T-helper 1 cell treated with Interleukin-12 subunit alpha and Interleukin-12 subunit beta and Interleukin-4 antibody, amounts not matched to agents 30 ng/mL and 1 ng/mL, for 36 hours (primary cell): Measurements from ENCODE around the gene ANGPTL4. TPM values are rescaled to one million over a fixed set of nuclear protein-coding genes. Genes with fewer than 3 reads are reported as not detected.

Source experiments
- intact Hi-C: fragments of 100-400 bp; cut with micrococcal nuclease; formaldehyde crosslinking; loops from one replicate; pipeline ENCODE4 v1.15.1; 2024
- total RNA-seq: library from RNA; stranded (reverse); gene quantifications from 2 replicates; pipeline ENCODE4 v1.2.3, GENCODE V29; 2022

The ANGPTL4 gene
- total RNA-seq, 1 donor from 2014 or later: 0.74 TPM

- intact Hi-C loops: no loop called here
These were observed 24.0 kb downstream of the ANGPTL4 start for GRCh38 chr19:8387688-8388611.

GRCh38 chr19:8388612-8388958 is 24.6 kb downstream of the ANGPTL4 start:
- intact Hi-C loops: no loop called here

DNA sequence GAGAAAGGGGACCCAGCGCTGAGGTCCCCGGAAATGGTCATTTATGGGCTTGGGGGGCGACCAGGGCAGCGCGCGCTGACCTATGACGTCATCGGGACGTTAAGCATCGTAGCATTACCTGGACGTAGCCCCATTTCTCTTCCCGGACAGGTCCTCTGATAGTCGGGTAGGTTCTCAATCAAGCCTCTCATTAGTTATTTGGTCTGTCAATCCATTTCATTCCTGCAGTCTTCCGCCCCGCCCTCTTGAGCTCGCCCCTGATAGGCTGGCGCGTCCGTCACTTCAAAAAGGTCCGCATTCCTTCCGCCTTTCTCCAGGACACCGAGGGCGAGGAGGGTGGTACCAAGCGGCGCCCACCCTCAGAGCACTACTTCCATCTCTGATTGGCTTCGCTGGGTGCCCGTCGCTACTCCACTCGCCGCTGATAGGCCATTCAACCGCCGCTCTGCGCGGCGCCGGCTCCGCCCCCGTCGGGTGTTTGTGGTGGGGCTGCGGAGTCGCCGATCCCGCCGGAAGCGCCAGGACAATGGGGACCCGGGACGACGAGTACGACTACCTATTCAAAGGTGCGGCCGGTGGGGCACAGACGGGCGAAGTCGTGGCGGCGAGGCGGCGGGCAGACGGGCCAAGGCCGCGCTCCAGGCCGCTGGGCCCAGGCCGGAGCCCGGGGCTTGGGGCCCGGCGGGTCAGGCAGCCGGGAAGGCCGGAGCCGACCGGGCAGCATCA is 26.1 kb downstream of the ANGPTL4 start, which contains the start of gene RAB11B:
TSS of gene RAB11B (plus strand) at position 470 of the 726 bp plus-strand sequence. CDS start at position 527, 57 bp downstream.
- intact Hi-C loops: loop anchor here (1.0 to 5.0 kb wide), 15 partner anchors 23 to 1653 kb away; partner anchors contain the start of genes ANGPTL4, CD320, GPR108 and HNRNPM

DNA sequence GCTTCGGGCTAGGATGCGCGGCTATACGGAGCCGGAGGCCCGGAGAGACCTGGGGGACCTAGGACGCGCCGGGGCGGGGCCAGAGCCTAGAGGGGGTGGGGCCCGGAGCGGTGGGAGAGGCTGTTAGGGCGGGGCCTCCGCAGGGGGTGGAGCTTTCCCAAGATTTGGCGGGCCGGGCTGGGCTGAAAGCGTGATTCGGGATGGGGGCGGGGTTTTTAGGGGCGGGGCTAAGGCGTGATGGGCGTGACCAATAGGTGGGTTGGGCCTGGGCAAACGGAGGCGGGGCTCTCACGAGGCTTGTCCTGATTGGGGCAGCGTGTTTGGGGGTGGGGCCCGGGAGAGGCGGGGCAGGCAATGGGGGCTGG is 26.6 kb downstream of the ANGPTL4 start:
- intact Hi-C loops: loop anchor here (1.0 to 5.0 kb wide), 15 partner anchors 23 to 1653 kb away; partner anchors contain the start of genes ANGPTL4, CD320, GPR108 and HNRNPM

- intact Hi-C loops: loop anchor here (5.0 kb wide), 2 partner anchors 124 to 1654 kb away; partner anchors contain the start of genes GPR108 and TRIP10
These were observed 27.5 kb downstream of the ANGPTL4 start for GRCh38 chr19:8391198-8392016.

DNA sequence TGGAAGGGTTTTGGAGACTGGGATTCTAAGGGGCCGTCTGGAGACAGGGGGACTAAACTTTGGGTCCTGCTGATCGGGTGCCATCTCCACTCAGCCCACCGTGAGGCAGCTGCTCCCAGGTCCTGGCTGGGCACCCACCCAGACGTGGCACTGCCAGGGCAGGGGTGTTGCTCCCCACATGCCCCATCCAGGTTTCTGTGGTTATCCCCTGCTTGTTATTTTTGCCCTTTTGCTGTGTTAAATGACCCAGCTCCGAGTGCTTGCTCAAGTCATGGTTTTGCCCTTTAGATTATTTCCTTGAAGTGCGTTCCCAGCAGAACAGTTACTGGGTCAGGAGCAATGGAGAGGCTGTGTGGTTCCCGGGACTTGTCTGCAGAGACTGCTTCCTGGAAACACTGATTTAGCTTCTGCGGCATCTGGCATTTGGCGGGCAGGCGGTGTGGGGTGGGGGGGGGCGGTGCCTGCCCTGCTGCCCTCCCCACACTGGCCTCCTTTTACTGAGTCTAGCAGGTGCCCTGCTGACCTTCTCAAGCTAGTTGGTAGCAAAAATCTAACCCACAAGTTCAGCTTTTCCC is 28.1 kb downstream of the ANGPTL4 start:
- intact Hi-C loops: loop anchor here (5.0 kb wide), 2 partner anchors 125 to 1655 kb away; partner anchors contain the start of genes GPR108 and TRIP10

DNA sequence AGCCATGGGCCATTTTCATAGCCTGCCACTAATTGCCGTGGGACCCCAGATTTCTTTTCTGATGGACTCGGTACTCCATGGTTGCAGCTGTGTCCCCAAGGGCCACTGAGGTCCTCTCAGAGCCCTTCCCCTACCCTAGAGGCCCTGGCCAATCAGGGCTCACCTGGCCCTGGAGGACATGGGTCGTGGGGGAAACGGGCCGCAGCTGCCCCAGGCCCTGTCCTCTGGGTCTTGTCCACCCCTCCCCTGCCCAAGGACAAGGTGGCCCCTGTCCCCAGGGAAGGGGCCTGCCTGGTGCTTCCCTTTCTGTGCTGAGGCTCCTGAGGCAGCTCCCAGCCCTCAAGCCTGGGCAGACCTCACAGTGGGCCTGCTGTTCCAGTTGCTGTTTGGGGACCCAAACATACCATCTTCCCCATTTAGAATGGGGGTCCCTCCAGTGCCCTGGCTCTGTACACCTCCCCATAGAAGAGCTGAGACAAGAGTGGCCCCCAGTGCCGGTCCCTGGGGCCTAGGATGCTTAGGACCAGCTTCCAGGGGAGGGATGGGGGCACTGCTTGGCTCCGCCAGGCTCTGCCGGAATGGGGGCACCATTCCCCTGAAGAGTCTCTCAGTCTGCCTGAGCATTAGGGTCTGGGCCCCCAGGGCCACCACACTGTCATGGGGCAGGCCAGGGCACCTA is 29.4 kb downstream of the ANGPTL4 start:
- intact Hi-C loops: loop anchor here (5.0 kb wide), 2 partner anchors 126 to 1656 kb away; partner anchors contain the start of genes GPR108 and TRIP10

DNA sequence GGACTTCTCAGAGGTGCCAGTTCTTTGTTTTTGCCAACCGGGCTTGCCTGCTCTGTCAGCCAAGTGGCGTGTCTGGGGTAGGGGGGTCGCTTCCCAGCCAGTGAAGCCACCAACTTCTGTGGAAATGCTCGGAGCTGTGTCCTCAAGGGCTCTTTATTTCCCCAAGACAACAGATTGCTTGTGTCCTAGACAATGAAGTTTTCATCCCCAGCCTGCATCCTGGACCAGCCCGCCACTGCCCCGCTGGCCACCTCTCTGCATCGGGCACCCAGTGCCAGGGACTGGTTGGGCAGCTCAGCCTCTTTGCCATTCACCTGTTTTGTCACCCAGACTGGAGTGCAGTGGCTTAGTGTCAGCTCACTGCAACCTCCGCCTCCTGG is 29.9 kb downstream of the ANGPTL4 start:
- intact Hi-C loops: loop anchor here (5.0 kb wide), 2 partner anchors 127 to 1657 kb away; partner anchors contain the start of genes GPR108 and TRIP10

GRCh38 chr19:8395621-8396082 is 31.7 kb downstream of the ANGPTL4 start:
- intact Hi-C loops: loop anchor here (1.0 kb wide), 1 partner anchor 41 kb away; no protein-coding TSS in a partner anchor

DNA sequence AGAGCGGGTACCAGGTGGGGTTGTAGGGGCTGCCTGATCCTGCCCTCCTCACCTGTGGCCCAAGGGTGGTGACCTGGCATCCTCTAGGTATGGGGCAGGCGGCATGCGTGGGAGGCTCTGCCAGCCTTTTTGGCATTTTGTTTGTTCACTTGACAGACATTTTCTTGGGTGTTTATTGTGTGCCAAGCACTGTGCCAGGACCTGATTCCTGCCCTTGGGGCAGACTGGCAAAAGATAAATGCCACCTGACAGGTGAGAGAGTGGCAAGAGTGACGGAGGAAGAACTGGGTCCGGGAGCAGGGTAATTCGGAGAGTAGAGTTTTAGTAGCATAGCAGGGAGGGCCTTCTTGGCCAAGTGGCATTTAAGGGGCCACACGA is 32.2 kb downstream of the ANGPTL4 start:
- intact Hi-C loops: loop anchor here (1.0 kb wide), 1 partner anchor 42 kb away; no protein-coding TSS in a partner anchor

DNA sequence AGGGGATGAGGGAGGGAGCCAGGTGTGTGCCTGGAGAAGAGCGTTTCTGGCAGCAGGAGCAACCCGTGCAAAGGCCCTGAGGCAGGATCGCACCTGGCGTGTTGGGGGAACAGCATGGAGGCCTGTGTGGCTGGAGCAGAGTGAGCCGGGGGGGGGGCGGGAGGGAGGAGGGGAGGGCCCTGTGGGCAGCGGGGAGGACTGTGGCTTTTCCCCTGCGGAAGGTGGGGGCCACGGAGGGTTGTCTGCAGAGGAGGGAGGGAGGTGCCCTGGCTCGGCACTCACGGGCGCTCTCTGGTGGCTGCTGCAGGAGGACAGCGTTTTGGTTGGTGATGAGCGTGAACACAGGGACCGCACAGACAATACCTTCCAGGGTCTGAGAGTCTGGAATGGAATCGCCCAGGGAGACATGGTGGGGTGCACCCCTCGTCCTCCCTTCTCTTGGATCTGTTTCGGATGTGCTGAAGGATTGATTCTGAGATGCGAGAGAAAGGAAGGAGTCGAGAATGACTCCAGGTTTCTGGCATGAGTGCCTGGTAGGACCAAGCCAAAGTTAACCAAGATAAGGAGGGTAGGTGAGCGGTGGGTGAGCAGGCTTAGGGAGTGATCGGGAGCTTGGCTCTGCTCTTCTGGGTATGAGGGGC is 32.7 kb downstream of the ANGPTL4 start:
- intact Hi-C loops: loop anchor here (1.0 kb wide), 1 partner anchor 42 kb away; no protein-coding TSS in a partner anchor

DNA sequence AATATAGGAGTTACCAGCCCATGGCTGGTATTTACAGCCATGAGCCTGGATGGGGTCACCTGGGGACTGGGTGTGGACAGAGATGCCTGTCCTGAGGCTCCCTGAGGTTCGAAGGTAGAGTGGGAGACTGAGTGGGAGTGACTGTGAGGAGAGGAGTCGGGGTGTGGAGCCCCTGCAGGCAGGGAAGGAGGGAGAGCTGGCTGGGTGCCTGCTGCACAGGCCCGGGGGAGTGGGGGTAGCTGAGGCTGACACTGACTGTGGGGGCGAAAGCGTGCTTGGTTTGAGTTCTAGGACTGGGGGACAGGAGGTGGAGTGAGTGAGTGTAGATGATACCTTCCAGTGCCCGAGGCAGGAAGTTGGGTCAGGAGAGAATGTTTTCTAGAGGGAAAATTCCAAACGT is 33.3 kb downstream of the ANGPTL4 start:
- intact Hi-C loops: no loop called here

DNA sequence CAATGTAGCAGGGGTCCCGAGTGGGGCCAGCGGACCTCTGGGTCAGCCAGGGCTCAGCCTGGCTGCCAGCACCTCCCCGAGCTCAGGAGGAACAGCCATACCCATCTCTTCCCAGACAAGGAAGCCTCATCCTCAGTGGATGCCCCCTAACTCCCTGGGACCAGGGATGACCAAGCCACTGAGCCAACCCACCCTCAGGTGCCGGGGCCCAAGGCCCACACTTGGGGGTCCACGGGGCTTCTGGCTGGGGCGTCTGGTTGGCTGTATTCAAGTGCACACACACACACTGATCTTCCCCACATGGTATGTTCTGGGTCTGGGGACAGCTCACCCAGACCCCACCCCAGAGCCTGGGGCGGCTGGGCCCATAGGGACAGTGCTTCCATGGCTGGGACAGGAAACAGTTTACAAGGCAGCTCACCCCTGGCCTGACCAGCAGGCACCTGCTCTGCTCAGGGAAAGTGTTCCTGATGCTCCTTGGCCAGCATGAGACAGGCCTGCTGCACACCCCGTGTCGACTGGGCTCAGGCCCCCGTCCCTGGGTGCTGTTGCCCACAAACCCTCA is 33.9 kb downstream of the ANGPTL4 start:
- intact Hi-C loops: no loop called here

- intact Hi-C loops: no loop called here
These were observed 34.4 kb downstream of the ANGPTL4 start for GRCh38 chr19:8398311-8398771.

DNA sequence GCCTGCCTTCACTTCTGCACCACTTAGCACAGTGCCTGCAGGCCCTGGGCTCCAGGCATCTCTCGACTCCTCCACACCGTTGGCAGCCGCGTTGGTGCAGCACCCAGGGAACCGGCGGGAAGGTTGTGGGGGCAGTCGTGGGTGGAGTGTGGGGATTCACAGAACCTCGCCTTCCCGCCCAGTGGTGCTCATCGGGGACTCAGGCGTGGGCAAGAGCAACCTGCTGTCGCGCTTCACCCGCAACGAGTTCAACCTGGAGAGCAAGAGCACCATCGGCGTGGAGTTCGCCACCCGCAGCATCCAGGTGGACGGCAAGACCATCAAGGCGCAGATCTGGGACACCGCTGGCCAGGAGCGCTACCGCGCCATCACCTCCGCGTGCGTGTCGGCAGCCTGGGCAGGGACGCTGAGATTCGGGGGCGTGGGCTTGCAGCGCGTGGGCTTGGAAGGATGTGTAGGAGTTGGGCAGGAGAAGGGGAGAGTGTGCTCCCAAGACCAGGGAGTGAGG is 35.8 kb downstream of the ANGPTL4 start:
- intact Hi-C loops: loop anchor here (5.0 kb wide), 1 partner anchor 172 kb away; no protein-coding TSS in a partner anchor

DNA sequence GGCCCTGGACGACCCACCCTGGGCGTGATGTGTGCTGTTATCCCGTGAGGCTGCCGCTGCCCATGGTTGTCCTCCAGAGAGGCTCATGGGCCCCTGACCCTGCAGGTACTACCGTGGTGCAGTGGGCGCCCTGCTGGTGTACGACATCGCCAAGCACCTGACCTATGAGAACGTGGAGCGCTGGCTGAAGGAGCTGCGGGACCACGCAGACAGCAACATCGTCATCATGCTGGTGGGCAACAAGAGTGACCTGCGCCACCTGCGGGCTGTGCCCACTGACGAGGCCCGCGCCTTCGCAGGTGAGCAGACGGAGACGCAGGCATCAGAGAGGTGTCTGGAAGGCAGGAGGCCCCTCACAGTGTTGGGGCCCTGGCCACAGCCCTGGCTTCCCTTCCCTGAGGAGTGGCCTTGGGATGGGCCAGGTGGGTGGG is 38.0 kb downstream of the ANGPTL4 start:
- intact Hi-C loops: loop anchor here (5.0 kb wide), 1 partner anchor 175 kb away; no protein-coding TSS in a partner anchor

GRCh38 chr19:8403098-8403819 is 39.3 kb downstream of the ANGPTL4 start:
- intact Hi-C loops: loop anchor here (5.0 kb wide), 1 partner anchor 176 kb away; no protein-coding TSS in a partner anchor

- intact Hi-C loops: loop anchor here (5.0 kb wide), 1 partner anchor 176 kb away; no protein-coding TSS in a partner anchor
These were observed 39.8 kb downstream of the ANGPTL4 start for GRCh38 chr19:8403820-8404109.
